AG04449 (cell line): ENCODE measurements around the gene CACNA1C.
A peak's percentile ranks its signal among the peaks of the same experiment; 100 is the strongest.

Experiments
- CTCF ChIA-PET: fragments of 350-600 bp; formaldehyde crosslinking; extraction: SDS; loops from one replicate; lab custom pipeline; 2021; ENCODE audit warnings: antibody characterized with exemption; lab: Yijun Ruan, JAX
- POLR2A ChIA-PET: fragments of 400-600, 350-600 bp; formaldehyde crosslinking; extraction: SDS; loops from one replicate; lab custom pipeline; 2020; ENCODE audit warnings: antibody characterized with exemption, inconsistent platforms; lab: Yijun Ruan, JAX
- DNase-seq: peaks from one replicate; pipeline ENCODE4 v3.0.0-alpha.2; 2010; ENCODE audit warnings: low read depth, low spot score
- H3K4me3 ChIP-seq: 2 replicates; pipeline ENCODE4 v1.5.1; 2011; ENCODE audit warnings: low read depth, mild to moderate bottlenecking, control low read depth, low read length
- CTCF ChIP-seq: IDR thresholded peaks from one replicate; pipeline ENCODE4 v1.5.1; 2011; ENCODE audit warnings: mild to moderate bottlenecking, moderate library complexity, low read length, control low read depth, inconsistent platforms; ENCODE audit not compliant: insufficient read depth; ENCODE audit errors: missing control alignments

CACNA1C gene

GRCh38 chr12:2029851-2030250 lies 22.9 kb upstream of the CACNA1C start:
- ChIA-PET CTCF (interaction anchor here (1.3 kb wide), 1 partner anchor 13 kb away, joined by 4 read pairs; no protein-coding TSS in a partner anchor), POLR2A (no interaction called here)
- no peak for DNase-seq
- TF ChIP-seq CTCF: no peak
- no peak overlapping the region for H3K4me3 ChIP-seq

- ChIA-PET POLR2A (no interaction called here), CTCF (interaction anchor here (1.4 to 4.2 kb wide), 3 partner anchors 9 to 237 kb away, joined by 8 to 50 read pairs (median 14); no protein-coding TSS in a partner anchor)
- no peak overlapping the region for H3K4me3 ChIP-seq
- no peak for TF ChIP-seq CTCF
- DNase-seq: no peak
Measured at GRCh38 chr12:2032506-2032905, 20.3 kb upstream of the CACNA1C start.

- ChIA-PET POLR2A (no interaction called here), CTCF (interaction anchor here (0.7 to 4.7 kb wide), 38 partner anchors 8 to 548 kb away, joined by 3 to 57 read pairs (median 4); no protein-coding TSS in a partner anchor)
- no peak for DNase-seq
- TF ChIP-seq CTCF: peak; percentile 92
- peak overlapping the region; percentile 47 for H3K4me3 ChIP-seq
Measured at GRCh38 chr12:2034633-2035430, 18.0 kb upstream of the CACNA1C start.

GRCh38 chr12:2035431-2036055 lies 17.2 kb upstream of the CACNA1C start:
- CTCF ChIA-PET: interaction anchor here (0.9 to 4.7 kb wide), 25 partner anchors 10 to 547 kb away, joined by 3 to 57 read pairs (median 6); no protein-coding TSS in a partner anchor
- POLR2A ChIA-PET: no interaction called here
- DNase-seq: no peak
- H3K4me3 ChIP-seq: peak overlapping the region; percentile 47; the same call in 1 of the 2 replicates
- TF ChIP-seq CTCF: no peak

GRCh38 chr12:2039034-2039433 lies 13.8 kb upstream of the CACNA1C start:
- ChIA-PET CTCF (interaction anchor here (0.8 to 1.7 kb wide), 3 partner anchors 9 to 243 kb away, joined by 3 to 6 read pairs (median 3); no protein-coding TSS in a partner anchor), POLR2A (no interaction called here)
- no peak for DNase-seq
- no peak overlapping the region for H3K4me3 ChIP-seq
- TF ChIP-seq CTCF: no peak

GRCh38 chr12:2043054-2043453 lies 9.7 kb upstream of the CACNA1C start:
- no peak overlapping the region for H3K4me3 ChIP-seq
- ChIA-PET CTCF (interaction anchor here (0.7 to 2.2 kb wide), 2 partner anchors 9 to 13 kb away, joined by 4 to 9 read pairs; no protein-coding TSS in a partner anchor), POLR2A (no interaction called here)
- no peak for TF ChIP-seq CTCF
- DNase-seq: no peak
